IMR-90 (cell line): ENCODE data around the gene S1PR2.

Experiments
- ELK1 ChIP-seq: fragments of 150-350 bp; IDR thresholded peaks from 2 replicates; pipeline ENCODE4 v1.6.1; 2016; ENCODE audit warnings: low read depth, mild to moderate bottlenecking, low read length, moderate library complexity, borderline replicate concordance
- FOS ChIP-seq: fragments of 150-350 bp; IDR thresholded peaks from 2 replicates; pipeline ENCODE4 v1.6.1; 2016; ENCODE audit warnings: low read depth, low read length
- MAFK ChIP-seq: IDR thresholded peaks from 2 replicates; pipeline ENCODE4 v1.6.1; 2012; ENCODE audit warnings: low read depth, low read length, improper control_type of control experiment
- MAZ ChIP-seq: IDR thresholded peaks from 2 replicates; pipeline ENCODE4 v1.6.1; 2012; ENCODE audit warnings: low read depth, mild to moderate bottlenecking, low read length, improper control_type of control experiment, moderate library complexity, borderline replicate concordance
- POLR2A ChIP-seq: IDR thresholded peaks from 2 replicates; pipeline ENCODE4 v1.6.1; 2012; ENCODE audit warnings: mild to moderate bottlenecking, low read depth, low read length
- RAD21 ChIP-seq: IDR thresholded peaks from 2 replicates; pipeline ENCODE4 v1.6.1; 2012; ENCODE audit warnings: low read length, improper control_type of control experiment
- RCOR1 ChIP-seq: IDR thresholded peaks from 2 replicates; pipeline ENCODE4 v1.6.1; 2012; ENCODE audit warnings: mild to moderate bottlenecking, low read length, improper control_type of control experiment; ENCODE audit not compliant: insufficient replicate concordance
- SMC3 ChIP-seq: fragments of 150-350 bp; IDR thresholded peaks from 2 replicates; pipeline ENCODE4 v1.6.1; 2016; ENCODE audit warnings: low read depth, mild to moderate bottlenecking, antibody characterized with exemption, low read length, moderate library complexity
- TF ChIP-seq, protein P1 (sequence below): conservative IDR thresholded peaks from 2 replicates; pipeline ENCODE4 v1.5.1; 2012; ENCODE audit warnings: mild to moderate bottlenecking, low read depth, low read length, improper control_type of control experiment
- TF ChIP-seq, protein P2 (sequence below): fragments of 150-350 bp; IDR thresholded peaks from 2 replicates; pipeline ENCODE4 v1.6.1; 2017; ENCODE audit warnings: mild to moderate bottlenecking, antibody characterized with exemption, low read length, low read depth

DNA sequence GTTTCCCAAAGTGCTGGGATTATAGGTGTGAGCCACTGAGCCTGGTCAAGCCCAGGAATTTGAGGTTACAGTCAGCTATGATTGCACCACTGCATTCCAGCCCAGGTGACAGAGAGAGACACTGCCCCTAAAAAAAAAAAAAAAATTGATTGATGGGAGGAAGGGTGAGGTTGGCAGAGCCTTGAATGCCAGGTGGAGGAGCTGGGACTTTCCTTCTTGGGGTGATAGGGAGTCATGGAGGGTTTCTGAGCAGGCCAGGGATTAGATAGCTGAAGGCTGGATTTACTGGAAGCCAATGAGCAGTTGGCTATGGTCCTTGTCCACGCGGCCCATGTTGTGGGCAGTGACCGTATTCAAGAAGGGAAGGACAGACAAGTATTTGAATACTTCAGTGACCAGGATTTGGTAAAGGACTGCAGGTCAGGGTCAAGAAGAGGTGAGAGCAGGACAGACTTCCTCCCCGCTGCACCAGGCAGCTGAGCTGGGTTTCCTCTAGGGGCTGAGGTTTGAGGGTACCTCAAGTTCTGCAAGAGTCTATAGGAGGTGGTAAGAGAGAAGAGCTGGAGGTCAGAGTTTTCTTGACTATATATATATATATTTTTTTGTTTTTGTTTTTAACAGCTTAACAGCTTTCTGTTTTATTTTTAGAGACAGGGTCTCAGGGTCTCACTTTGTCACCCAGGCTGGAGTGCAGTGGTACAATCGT, 48.8 kb upstream of the S1PR2 start:
- TF ChIP-seq, protein P1, sequence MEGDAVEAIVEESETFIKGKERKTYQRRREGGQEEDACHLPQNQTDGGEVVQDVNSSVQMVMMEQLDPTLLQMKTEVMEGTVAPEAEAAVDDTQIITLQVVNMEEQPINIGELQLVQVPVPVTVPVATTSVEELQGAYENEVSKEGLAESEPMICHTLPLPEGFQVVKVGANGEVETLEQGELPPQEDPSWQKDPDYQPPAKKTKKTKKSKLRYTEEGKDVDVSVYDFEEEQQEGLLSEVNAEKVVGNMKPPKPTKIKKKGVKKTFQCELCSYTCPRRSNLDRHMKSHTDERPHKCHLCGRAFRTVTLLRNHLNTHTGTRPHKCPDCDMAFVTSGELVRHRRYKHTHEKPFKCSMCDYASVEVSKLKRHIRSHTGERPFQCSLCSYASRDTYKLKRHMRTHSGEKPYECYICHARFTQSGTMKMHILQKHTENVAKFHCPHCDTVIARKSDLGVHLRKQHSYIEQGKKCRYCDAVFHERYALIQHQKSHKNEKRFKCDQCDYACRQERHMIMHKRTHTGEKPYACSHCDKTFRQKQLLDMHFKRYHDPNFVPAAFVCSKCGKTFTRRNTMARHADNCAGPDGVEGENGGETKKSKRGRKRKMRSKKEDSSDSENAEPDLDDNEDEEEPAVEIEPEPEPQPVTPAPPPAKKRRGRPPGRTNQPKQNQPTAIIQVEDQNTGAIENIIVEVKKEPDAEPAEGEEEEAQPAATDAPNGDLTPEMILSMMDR = no peak
- TF ChIP-seq POLR2A = no peak
- no peak for TF ChIP-seq SMC3
- TF ChIP-seq, protein P2, sequence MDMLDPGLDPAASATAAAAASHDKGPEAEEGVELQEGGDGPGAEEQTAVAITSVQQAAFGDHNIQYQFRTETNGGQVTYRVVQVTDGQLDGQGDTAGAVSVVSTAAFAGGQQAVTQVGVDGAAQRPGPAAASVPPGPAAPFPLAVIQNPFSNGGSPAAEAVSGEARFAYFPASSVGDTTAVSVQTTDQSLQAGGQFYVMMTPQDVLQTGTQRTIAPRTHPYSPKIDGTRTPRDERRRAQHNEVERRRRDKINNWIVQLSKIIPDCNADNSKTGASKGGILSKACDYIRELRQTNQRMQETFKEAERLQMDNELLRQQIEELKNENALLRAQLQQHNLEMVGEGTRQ = no peak
- TF ChIP-seq FOS = no peak
- no peak for TF ChIP-seq ELK1
- TF ChIP-seq MAZ = no peak
- no peak for TF ChIP-seq RCOR1
- no peak for TF ChIP-seq MAFK
- TF ChIP-seq RAD21 = no peak
